Fibroblast of villous mesenchyme (primary cell): Measurements from ENCODE around the gene ESR2. TPM values are rescaled to one million over a fixed set of nuclear protein-coding genes. Genes with fewer than 3 reads are reported as not detected.

Experiments
- DNase-seq: peaks from one replicate; pipeline ENCODE4 v3.0.0-alpha.2; 2010; ENCODE audit warnings: low read depth
- H3K4me3 ChIP-seq: 2 replicates; pipeline ENCODE4 v1.5.1; 2011; ENCODE audit warnings: low read depth, mild to moderate bottlenecking, low read length
- CTCF ChIP-seq: IDR thresholded peaks from 2 replicates; pipeline ENCODE4 v1.5.1; 2012; ENCODE audit warnings: low read depth, mild to moderate bottlenecking, low read length; ENCODE audit not compliant: insufficient read depth
- total RNA-seq: library from RNA; depleted of rRNA; stranded (reverse); fragments of >200 nt; gene quantifications from 2 replicates; pipeline ENCODE4 v1.2.3, GENCODE V29; 2012

ESR2 gene
- total RNA-seq, 1 donor, result not detected

DNA sequence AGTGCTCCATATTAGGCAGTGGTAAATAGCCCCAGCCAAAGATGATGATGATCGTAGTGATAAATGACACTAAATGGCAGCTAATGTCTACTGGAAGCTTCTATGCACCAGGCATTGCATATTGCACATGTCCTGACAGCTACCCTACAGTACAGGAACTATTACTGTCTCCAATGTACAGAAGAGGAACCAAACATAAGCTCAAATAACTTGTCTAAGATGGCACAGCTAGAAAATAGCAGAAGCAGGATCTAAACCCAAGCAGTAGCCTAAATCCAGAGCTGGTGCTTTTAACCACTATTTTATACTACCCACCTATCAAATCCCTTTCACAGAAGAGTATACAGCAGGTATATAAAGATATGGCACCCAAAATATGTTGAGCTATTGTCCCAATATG lies 28.9 kb downstream of the ESR2 start:
- H3K4me3 ChIP-seq, result no peak overlapping the region
- no peak for DNase-seq
- no peak for TF ChIP-seq CTCF

GRCh38 chr14:64260418-64260817 lies 33.8 kb downstream of the ESR2 start:
- no peak for TF ChIP-seq CTCF
- no peak for DNase-seq
- no peak overlapping the region for H3K4me3 ChIP-seq

- no peak overlapping the region for H3K4me3 ChIP-seq
- TF ChIP-seq CTCF, result no peak
- DNase-seq, result no peak
These were observed 38.4 kb downstream of the ESR2 start for GRCh38 chr14:64255756-64256155.

DNA sequence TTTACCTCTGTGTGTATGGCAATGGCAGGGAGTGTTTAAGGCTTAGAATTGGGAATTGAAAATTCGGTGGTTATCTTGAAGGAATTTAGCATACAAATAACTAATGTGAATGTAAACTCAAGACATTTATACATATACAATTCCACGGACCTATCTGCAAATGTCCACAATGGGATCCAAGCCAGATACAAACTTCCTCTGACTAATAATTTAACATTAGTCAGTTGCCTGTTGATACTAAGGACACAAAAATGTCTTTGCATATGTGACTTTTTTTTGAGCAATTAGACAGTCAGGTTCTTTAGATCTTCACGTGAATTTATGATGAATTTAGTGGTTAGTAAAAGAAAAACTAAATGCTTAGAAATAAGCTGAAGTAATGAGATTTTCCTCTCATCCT lies 40.5 kb downstream of the ESR2 start:
- no peak for TF ChIP-seq CTCF
- no peak overlapping the region for H3K4me3 ChIP-seq
- DNase-seq, result no peak

- DNase-seq, result no peak
- H3K4me3 ChIP-seq, result no peak overlapping the region
- no peak for TF ChIP-seq CTCF
These were observed 44.8 kb downstream of the ESR2 start for GRCh38 chr14:64249363-64249762.

- no peak for TF ChIP-seq CTCF
- no peak for DNase-seq
- no peak overlapping the region for H3K4me3 ChIP-seq
These were observed 45.5 kb downstream of the ESR2 start for GRCh38 chr14:64248689-64249088.

GRCh38 chr14:64247195-64247594 lies 47.0 kb downstream of the ESR2 start:
- no peak overlapping the region for H3K4me3 ChIP-seq
- no peak for DNase-seq
- TF ChIP-seq CTCF, result no peak
